GM12878 (cell line): Measurements from ENCODE around the gene COA3. TPM values are rescaled to one million over a fixed set of nuclear protein-coding genes. Genes with fewer than 3 reads are reported as not detected.
A peak's percentile ranks its signal among the peaks of the same experiment; 100 is the strongest.

ENCODE experiments used
- ATAC-seq: fragments of 200-7000 bp; cut with Tn5 transposase; 3 replicates; pipeline ENCODE4 v1.9.1; 2020; ENCODE audit warnings: mild to moderate bottlenecking, moderate library complexity
- BruUV-seq: library from RNA; stranded (reverse); fragments of 400-500 nt; replicated peaks from 2 replicates; lab custom pipeline; 2021; lab: Mats Ljungman, UMichigan
- CTCF ChIA-PET: fragments of 300-600 bp; sonication (Branson Sonifier 250); formaldehyde crosslinking; extraction: SDS; loops from one replicate; lab custom pipeline; 2021; ENCODE audit warnings: inconsistent platforms; lab: Yijun Ruan, JAX
- POLR2A ChIA-PET: fragments of 350-600 bp; formaldehyde crosslinking; extraction: SDS; loops from one replicate; lab custom pipeline; 2021; ENCODE audit warnings: inconsistent platforms; lab: Charles Lee
- RAD21 ChIA-PET: fragments of 300-600 bp; sonication (Branson Sonifier 250); formaldehyde crosslinking; loops from one replicate; lab custom pipeline; 2023; ENCODE audit warnings: antibody characterized with exemption; ENCODE audit not compliant: unreplicated experiment; lab: Charles Lee
- SMC1A ChIA-PET: fragments of 300-600 bp; sonication (Branson Sonifier 250); formaldehyde crosslinking; loops from one replicate; lab custom pipeline; 2023; ENCODE audit not compliant: unreplicated experiment, uncharacterized antibody; lab: Charles Lee
- DNase-seq: peaks from one replicate; pipeline ENCODE4 v3.0.0-alpha.2; 2011; ENCODE audit warnings: low read depth, low spot score
- FAIRE-seq: peaks from 3 replicates; lab custom pipeline; 2011; peaks lifted over from hg19 to GRCh38; lab: Jason Lieb, UNC
- H2AFZ ChIP-seq: 2 replicates; pipeline ENCODE4 v1.6.0; 2011; ENCODE audit warnings: low read depth, low read length, control low read depth; ENCODE audit not compliant: control insufficient read depth
- H3K27ac ChIP-seq: 2 replicates; pipeline ENCODE4 v1.5.1; 2011; ENCODE audit warnings: control low read depth; ENCODE audit not compliant: control insufficient read depth, insufficient read depth
- H3K27me3 ChIP-seq, 2 experiments: replicated peaks in 1 of 2; 2 replicates each; pipeline versions ENCODE4 v1.6.0 to v1.6.1; 2011; ENCODE audit warnings: low read length in 1 of 2; ENCODE audit not compliant: control insufficient read depth in 2 of 2, insufficient read depth in 2 of 2
- H3K36me3 ChIP-seq, 2 experiments: 2 replicates each; pipeline ENCODE4 v1.5.1; 2011; ENCODE audit warnings: low read length in 1 of 2; ENCODE audit not compliant: control insufficient read depth in 2 of 2, insufficient read depth in 2 of 2
- H3K4me1 ChIP-seq: 2 replicates; pipeline ENCODE4 v1.6.1; 2011; ENCODE audit warnings: mild to moderate bottlenecking, low read length, moderate library complexity, mixed read lengths; ENCODE audit not compliant: control insufficient read depth, insufficient read depth
- H3K4me2 ChIP-seq: 2 replicates; pipeline ENCODE4 v1.6.0; 2011; ENCODE audit warnings: control low read depth; ENCODE audit not compliant: control insufficient read depth, insufficient read depth
- H3K4me3 ChIP-seq: fragments of 200-600 bp; sonication (generic); 2 replicates; pipeline ENCODE4 v1.5.1; 2016
- H3K79me2 ChIP-seq: 2 replicates; pipeline ENCODE4 v1.6.0; 2011; ENCODE audit warnings: low read length; ENCODE audit not compliant: control insufficient read depth, insufficient read depth
- H3K9ac ChIP-seq: 2 replicates; pipeline ENCODE4 v1.8.0; 2011; ENCODE audit warnings: low read length, control low read depth, mixed read lengths; ENCODE audit not compliant: control insufficient read depth, insufficient read depth
- H3K9me3 ChIP-seq: replicated peaks from 3 replicates; pipeline ENCODE4 v1.5.1; 2011; ENCODE audit warnings: mild to moderate bottlenecking, low read length; ENCODE audit not compliant: control insufficient read depth, insufficient read depth
- H4K20me1 ChIP-seq: 2 replicates; pipeline ENCODE4 v1.6.0; 2011; ENCODE audit not compliant: control insufficient read depth, insufficient read depth
- EP300 ChIP-seq, 2 experiments: fragments of 150-350 bp in 1 of 2; IDR thresholded peaks; 2 replicates each; pipeline ENCODE4 v1.6.1; 2011 to 2012; ENCODE audit warnings: low read depth in 2 of 2, low read length in 2 of 2, borderline replicate concordance in 1 of 2, improper control_type of control experiment in 1 of 2, inconsistent platforms in 1 of 2; ENCODE audit not compliant: control insufficient read depth in 1 of 2
- MYC ChIP-seq: IDR thresholded peaks from 2 replicates; pipeline ENCODE4 v1.6.1; 2011; ENCODE audit warnings: mild to moderate bottlenecking, low read length, moderate library complexity, inconsistent platforms; ENCODE audit not compliant: insufficient read depth, insufficient replicate concordance, insufficient read length, severe bottlenecking
- NR2F1 ChIP-seq: fragments of 450-650 bp; conservative IDR thresholded peaks from 2 replicates; pipeline ENCODE4 v1.6.1; 2017; ENCODE audit warnings: mild to moderate bottlenecking
- RAD51 ChIP-seq: fragments of 450-650 bp; IDR thresholded peaks from 2 replicates; pipeline ENCODE4 v1.6.1; 2016; ENCODE audit warnings: moderate library complexity, mild to moderate bottlenecking, inconsistent platforms
- SRF ChIP-seq, 2 experiments: IDR thresholded peaks; 2 replicates each; pipeline ENCODE4 v1.6.1; 2011; ENCODE audit warnings: low read depth in 2 of 2, low read length in 2 of 2, mild to moderate bottlenecking in 1 of 2, moderate library complexity in 1 of 2
- TCF7 ChIP-seq: IDR thresholded peaks from 2 replicates; pipeline ENCODE4 v1.6.1; 2014; ENCODE audit warnings: antibody characterized with exemption, borderline replicate concordance
- YBX1 ChIP-seq: fragments of 450-650 bp; IDR thresholded peaks from 2 replicates; pipeline ENCODE4 v1.6.1; 2016; ENCODE audit warnings: antibody characterized with exemption
- ZNF207 ChIP-seq: fragments of 450-650 bp; IDR thresholded peaks from 2 replicates; pipeline ENCODE4 v1.6.1; 2014; ENCODE audit warnings: antibody characterized with exemption, mild to moderate bottlenecking, borderline replicate concordance
- ZNF687 ChIP-seq: fragments of 450-650 bp; IDR thresholded peaks from 2 replicates; pipeline ENCODE4 v1.6.1; 2017; ENCODE audit warnings: mild to moderate bottlenecking, moderate library complexity
- WGBS: methylation state at CpG from one replicate; pipeline ENCODE4 v1.1.6; 2016; ENCODE audit warnings: low lambda C conversion rate; ENCODE audit not compliant: insufficient replicate concordance, insufficient coverage; ENCODE audit errors: missing lambda C conversion rate; 5-methylcytosine and 5-hydroxymethylcytosine counted together
- in situ Hi-C: fragments of 300-500 bp; cut with MboI; formaldehyde crosslinking; loops from 9 replicates; pipeline ENCODE4 v1.14.3; 2018; ENCODE audit warnings: mixed read lengths
- intact Hi-C: fragments of 100-400 bp; cut with micrococcal nuclease; formaldehyde crosslinking; loops from one replicate; pipeline ENCODE4 v1.14.2; 2022; ENCODE audit not compliant: unreplicated experiment
- polyA plus RNA-seq, 11 experiments: library from polyadenylated mRNA; depleted of rRNA in 4 of 11; unstranded in 6 of 11; stranded (reverse) in 5 of 11; fragments of >200 nt; fragmentation: Nextera tagmentation in 4 of 11; fragmentation: Illumina TruSeq in 1 of 11; extraction: Ambion mirVana in 4 of 11; extraction: Trizol in 1 of 11; gene quantifications; 1 replicate in 1 of 11; 2 replicates in 10 of 11; pipeline versions ENCODE4 v1.2.1 to v1.2.3, GENCODE V29; 2011 to 2016; ENCODE audit warnings: inconsistent platforms in 2 of 11, missing spikeins in 2 of 11, low read depth in 1 of 11
- total RNA-seq, 4 experiments: library from RNA; depleted of rRNA in 3 of 4; stranded (reverse); fragments of >200 nt in 3 of 4; fragmentation: Illumina TruSeq in 1 of 4; extraction: Trizol in 1 of 4; gene quantifications; 2 replicates each; pipeline versions ENCODE4 v1.2.1 to v1.2.3, GENCODE V29; 2013 to 2021

COA3 gene
- total and polyA plus RNA-seq, 10 of the 15 experiments (the other 5 are each of a cell fraction or from before 2014, with no cell fraction given), result 45.2 to 161 (median 64.6) TPM

GRCh38 chr17:42830971-42831370 is 32.5 kb upstream of the COA3 start (continued):
- no peak for TF ChIP-seq MYC

- Histone ChIP-seq H3K27me3 (no peaks in the 10 kb centered on the region), H3K4me1 (peaks cover 6% of the 10 kb centered on the region), H3K9ac (no peak overlapping the region), H4K20me1 (no peaks in the 10 kb centered on the region), H3K9me3 (no peaks in the 10 kb centered on the region), H2AFZ (no peak overlapping the region), H3K4me2 (no peak overlapping the region), H3K4me3 (no peak overlapping the region), H3K79me2 (peaks cover 16% of the 10 kb centered on the region)
- POLR2A ChIA-PET, result interaction anchor here (0.5 kb wide), 1 partner anchor 157 kb away, joined by 5 read pairs; no protein-coding TSS in a partner anchor
- in situ Hi-C loops, result no loop called here
- 87% methylated on average over 1 of the region's 1 CpG for WGBS
- CTCF ChIA-PET, result no interaction called here
- FAIRE-seq, result no peak
- TF ChIP-seq ZNF207 (no peak), SRF (IDR thresholded peaks at IDR 0.05; ENCODE audit: low read depth in 2 of 2, low read length in 2 of 2) (no peak)
- TF ChIP-seq, all 136 proteins: peak for 0
- Histone ChIP-seq H3K27ac (no peak overlapping the region), H3K36me3 (no peaks in the 10 kb centered on the region)
- intact Hi-C loops, result no loop called here
- BruUV-seq, result no TSS peak
- DNase-seq, result no peak
- ChIA-PET RAD21 (no interaction called here), SMC1A (interaction anchor here (1.5 kb wide), 1 partner anchor 170 kb away, joined by 3 read pairs; no protein-coding TSS in a partner anchor)
- ATAC-seq, result no peak
Observed at GRCh38 chr17:42827472-42827871, 29.0 kb upstream of the COA3 start.

GRCh38 chr17:42821176-42821575 is 22.7 kb upstream of the COA3 start:
- CTCF ChIA-PET, result interaction anchor here (1.2 to 6.1 kb wide), 16 partner anchors 9 to 258 kb away, joined by 3 to 81 read pairs (median 7); partner anchors contain the start of genes COA3, PSMC3IP, PSME3 and PTGES3L
- FAIRE-seq, result no peak

More at GRCh38 chr17:42821176-42821575, 22.7 kb upstream of the COA3 start:
- ATAC-seq, result no peak
- no peak for DNase-seq
- H2AFZ ChIP-seq, result no peak overlapping the region
- peaks cover 20% of the 10 kb centered on the region for H3K79me2 ChIP-seq
- no peak overlapping the region for H3K9ac ChIP-seq
- H3K36me3 ChIP-seq, result peaks cover 6 to 18% of the 10 kb centered on the region in 2 experiments
- TSS peak; percentile 33 for BruUV-seq
- no peak overlapping the region for H3K4me3 ChIP-seq
- POLR2A ChIA-PET, result no interaction called here
- H3K4me2 ChIP-seq, result no peak overlapping the region
- H3K27ac ChIP-seq, result no peak overlapping the region
- H4K20me1 ChIP-seq, result no peaks in the 10 kb centered on the region
- H3K9me3 ChIP-seq, result no peaks in the 10 kb centered on the region
- WGBS, result 97% methylated on average over 7 of the region's 7 CpGs
- in situ Hi-C loops, result no loop called here
- H3K27me3 ChIP-seq, result no peaks in the 10 kb centered on the region
- intact Hi-C loops, result no loop called here
- RAD21 ChIA-PET, result interaction anchor here (1.1 to 1.6 kb wide), 3 partner anchors 58 to 177 kb away, joined by 4 to 6 read pairs (median 4); partner anchors contain the start of gene RPL27
- peaks cover 6% of the 10 kb centered on the region; the same call in 1 of the 2 replicates for H3K4me1 ChIP-seq
- TF ChIP-seq NR2F1, result no peak
- no peak for TF ChIP-seq MYC
- TF ChIP-seq TCF7, result no peak
- TF ChIP-seq ZNF687, result no peak
- no peak for TF ChIP-seq YBX1
- no peak for TF ChIP-seq EP300 (IDR thresholded peaks at IDR 0.05; ENCODE audit: borderline replicate concordance in 1 of 2, control insufficient read depth in 1 of 2, low read depth in 2 of 2, low read length in 2 of 2)
- no peak for TF ChIP-seq RAD51
- SMC1A ChIA-PET, result interaction anchor here (1.0 to 1.9 kb wide), 5 partner anchors 23 to 243 kb away, joined by 3 to 5 read pairs (median 4); partner anchors contain the start of genes CNTD1, COA3, RPL27 and VPS25
